Mononuclear cell (primary cell): ENCODE data around the gene RASA4. TPM values are rescaled to one million over a fixed set of nuclear protein-coding genes. Genes with fewer than 3 reads are reported as not detected.
"Not testable (repeated sequence)": the region's sequence is repeated elsewhere in the genome, so short reads cannot be mapped to it uniquely, and the experiment has no call there.

ENCODE experiments used
- H3K27me3 ChIP-seq: 2 replicates; pipeline ENCODE4 v1.6.0; 2011; ENCODE audit warnings: low read length, control low read depth; ENCODE audit not compliant: insufficient read depth
- H3K4me1 ChIP-seq: 2 replicates; pipeline ENCODE4 v1.5.1; 2011; ENCODE audit warnings: mild to moderate bottlenecking, low read length, control low read depth; ENCODE audit not compliant: insufficient read depth
- H3K4me3 ChIP-seq: 2 replicates; pipeline ENCODE4 v1.5.1; 2011; ENCODE audit warnings: mild to moderate bottlenecking, low read length, moderate library complexity
- H3K9me3 ChIP-seq: 2 replicates; pipeline ENCODE4 v1.5.1; 2011; ENCODE audit warnings: low read depth, mild to moderate bottlenecking, control low read depth, low read length
- total RNA-seq: library from RNA; depleted of rRNA; stranded (reverse); fragments of >200 nt; gene quantifications from one replicate; pipeline ENCODE4 v1.2.3, GENCODE V29; 2012

The RASA4 gene
- total RNA-seq, 1 donor = 52.6 TPM

DNA sequence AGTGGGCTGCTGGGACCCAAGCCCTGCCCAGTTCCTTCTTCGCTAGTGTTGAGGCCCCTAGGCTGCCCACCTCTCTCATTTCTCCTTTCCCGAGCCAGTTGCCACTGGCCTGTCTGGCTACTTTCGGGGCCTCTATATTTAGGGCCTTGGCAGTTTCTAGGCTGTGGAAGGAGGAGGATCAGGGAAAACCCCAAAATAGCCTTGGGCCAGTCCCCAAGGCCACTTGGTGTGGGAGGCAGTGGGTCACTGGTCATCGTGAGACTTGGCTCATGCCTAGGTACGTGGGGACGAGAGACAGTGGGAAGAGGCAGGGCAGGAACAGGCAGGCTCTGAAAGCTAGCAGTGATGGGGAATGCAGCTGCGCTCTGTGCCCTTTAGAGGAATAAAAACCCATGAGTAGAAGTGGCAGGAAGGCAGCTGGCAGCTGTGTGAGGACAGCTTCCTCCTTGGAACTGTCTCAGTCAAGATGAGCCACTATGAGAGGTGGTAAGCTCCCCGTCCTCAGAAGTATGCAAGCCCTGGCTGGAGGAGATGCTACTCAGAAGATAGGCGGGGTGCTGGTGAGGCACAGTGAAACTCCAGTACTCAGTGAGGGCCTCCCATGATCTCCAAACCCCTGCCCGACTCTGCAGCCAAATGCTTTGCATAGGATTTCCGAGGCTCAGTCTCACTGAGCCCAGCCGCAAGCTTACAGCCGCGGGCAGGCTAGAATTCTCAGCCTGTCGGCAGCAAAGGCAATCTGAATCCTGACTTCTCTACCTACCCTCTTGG lies 2.8 kb downstream of the RASA4 start:
- H3K9me3 ChIP-seq, H3K27me3 ChIP-seq, H3K4me3 ChIP-seq: not testable (repeated sequence)
- H3K4me1 ChIP-seq = peaks cover 13% of the 10 kb centered on the region

DNA sequence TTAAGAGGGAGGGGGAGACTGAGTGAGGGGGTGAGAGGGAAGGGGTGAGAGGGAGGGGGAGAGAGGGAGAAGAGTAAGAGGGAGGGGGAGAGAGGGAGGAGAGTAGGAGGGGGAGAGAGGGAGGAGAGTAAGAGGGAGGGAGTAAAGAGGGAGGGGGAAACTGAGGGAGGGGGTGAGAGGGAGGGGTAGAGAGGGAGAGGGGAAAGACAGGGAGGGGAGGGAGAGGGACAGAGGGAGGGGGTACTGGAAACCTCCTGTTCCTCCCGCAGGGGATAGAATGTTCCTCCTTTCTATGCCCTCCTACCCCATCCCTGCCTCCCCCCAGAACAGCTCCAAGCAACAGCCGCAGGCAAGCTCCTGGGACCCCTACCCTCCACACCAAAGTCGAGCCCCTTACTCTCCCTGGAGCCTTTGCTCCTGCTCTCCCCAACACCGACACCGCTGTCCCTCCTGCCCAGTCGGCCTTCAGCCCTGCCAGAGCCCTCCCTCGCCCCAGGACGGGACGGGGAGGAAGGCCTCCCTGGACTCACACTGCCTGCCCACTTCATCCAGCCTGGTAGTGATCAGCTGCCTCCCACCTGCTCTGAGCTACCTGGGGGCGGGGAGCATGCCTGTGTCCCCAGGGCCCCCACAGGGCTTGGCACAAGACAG lies 4.8 kb downstream of the RASA4 start:
- not testable (repeated sequence) for H3K4me3 ChIP-seq, H3K9me3 ChIP-seq

DNA sequence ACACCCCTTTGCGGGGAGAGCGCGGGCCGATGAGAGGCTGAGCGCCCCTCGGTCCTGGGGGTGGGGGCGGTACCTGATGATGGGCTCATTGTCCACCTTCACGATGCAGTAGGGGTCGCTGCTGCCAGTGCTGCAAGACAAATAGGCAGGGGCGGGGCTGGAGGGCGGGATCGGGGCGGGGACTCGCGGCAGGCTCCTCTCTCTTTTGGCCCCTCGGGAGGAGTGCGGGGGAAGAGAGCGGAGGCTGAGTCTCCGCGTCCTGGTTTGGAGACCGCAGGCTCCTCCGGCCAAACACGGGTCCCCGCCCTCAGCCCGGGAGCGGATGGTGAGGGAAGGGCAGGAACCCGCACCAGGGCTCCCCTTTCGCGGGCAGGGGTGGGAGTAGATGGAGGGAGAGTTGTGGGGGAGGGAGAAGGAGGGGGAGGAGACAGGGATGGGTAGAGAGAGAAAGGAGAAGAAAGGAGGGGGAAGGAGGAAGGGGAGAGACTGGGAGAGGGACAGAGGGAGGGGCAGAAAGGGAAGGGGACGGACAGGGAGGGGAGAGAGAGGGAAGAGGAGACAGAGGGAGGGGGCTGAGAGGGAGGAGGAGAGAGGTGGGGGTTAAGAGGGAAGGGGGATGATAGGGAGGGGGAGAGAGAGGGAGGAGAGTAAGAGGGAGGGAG lies 5.4 kb downstream of the RASA4 start:
- not testable (repeated sequence) for H3K27me3 ChIP-seq, H3K4me3 ChIP-seq, H3K4me1 ChIP-seq

More for the DNA sequence above, 4.8 kb downstream of the RASA4 start:
- H3K4me1 ChIP-seq, H3K27me3 ChIP-seq: not testable (repeated sequence)

DNA sequence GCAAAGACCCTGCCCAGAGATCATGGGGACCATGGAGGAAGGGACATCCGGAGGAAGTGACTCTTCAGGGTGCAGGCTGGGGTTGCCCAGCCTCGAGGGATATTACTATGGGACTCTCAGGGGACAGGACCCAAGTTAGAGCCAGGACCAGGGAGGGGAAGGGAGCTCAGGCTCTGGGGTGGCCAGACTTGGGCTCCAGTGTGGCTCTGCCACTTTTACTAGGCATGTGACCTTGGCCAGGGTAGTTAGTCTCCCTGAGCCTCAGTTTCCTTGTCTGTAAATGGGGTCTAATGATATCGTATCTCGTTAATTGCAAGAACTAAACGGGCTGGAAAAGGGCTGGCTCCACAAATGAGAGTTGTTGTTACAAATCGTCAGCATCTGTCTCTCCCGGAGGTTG lies 6.1 kb downstream of the RASA4 start:
- H3K4me1 ChIP-seq, H3K9me3 ChIP-seq, H3K4me3 ChIP-seq, H3K27me3 ChIP-seq: not testable (repeated sequence)

More for the DNA sequence above, 5.4 kb downstream of the RASA4 start:
- H3K9me3 ChIP-seq = not testable (repeated sequence)

DNA sequence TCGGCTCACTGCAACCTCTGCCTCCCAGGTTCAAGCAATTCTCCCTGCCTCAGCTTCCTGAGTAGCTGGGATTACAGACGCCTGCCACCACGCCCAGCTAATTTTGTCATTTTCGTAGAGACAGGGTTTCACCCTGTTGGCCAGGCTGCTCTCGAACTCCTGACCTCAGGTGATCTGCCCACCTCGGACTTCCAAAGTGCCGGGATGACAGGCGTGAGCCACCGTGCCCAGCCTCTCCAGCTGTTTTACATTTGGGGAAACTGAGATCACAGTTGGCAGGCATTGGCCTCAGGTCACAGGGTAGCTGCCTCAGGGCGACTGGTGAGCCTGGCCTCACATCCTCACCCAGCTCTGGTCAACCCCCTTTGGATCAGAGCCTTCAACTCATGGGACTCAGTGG lies 6.8 kb downstream of the RASA4 start:
- not testable (repeated sequence) for H3K9me3 ChIP-seq, H3K27me3 ChIP-seq, H3K4me3 ChIP-seq, H3K4me1 ChIP-seq

DNA sequence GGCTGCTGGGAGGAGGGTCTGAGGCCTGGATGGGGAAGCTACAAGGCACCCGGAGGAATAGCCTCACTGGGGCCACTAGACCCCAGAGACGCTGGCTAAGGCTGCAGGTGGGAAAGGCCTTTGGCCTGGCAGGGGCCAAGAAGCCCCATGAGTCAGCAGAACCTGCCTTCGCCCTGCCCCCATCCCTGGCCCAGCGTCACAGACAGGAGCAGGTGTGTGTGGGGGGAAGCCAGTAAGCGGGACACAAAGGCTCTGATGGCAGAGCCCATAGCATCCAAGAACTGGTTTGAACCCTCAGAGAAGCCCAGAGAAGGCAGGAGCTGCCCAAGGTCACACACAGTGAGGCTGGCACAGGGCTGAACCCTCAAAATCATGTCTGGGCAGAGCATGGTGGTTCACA lies 9.7 kb downstream of the RASA4 start:
- not testable (repeated sequence) for H3K4me1 ChIP-seq, H3K4me3 ChIP-seq, H3K27me3 ChIP-seq, H3K9me3 ChIP-seq

DNA sequence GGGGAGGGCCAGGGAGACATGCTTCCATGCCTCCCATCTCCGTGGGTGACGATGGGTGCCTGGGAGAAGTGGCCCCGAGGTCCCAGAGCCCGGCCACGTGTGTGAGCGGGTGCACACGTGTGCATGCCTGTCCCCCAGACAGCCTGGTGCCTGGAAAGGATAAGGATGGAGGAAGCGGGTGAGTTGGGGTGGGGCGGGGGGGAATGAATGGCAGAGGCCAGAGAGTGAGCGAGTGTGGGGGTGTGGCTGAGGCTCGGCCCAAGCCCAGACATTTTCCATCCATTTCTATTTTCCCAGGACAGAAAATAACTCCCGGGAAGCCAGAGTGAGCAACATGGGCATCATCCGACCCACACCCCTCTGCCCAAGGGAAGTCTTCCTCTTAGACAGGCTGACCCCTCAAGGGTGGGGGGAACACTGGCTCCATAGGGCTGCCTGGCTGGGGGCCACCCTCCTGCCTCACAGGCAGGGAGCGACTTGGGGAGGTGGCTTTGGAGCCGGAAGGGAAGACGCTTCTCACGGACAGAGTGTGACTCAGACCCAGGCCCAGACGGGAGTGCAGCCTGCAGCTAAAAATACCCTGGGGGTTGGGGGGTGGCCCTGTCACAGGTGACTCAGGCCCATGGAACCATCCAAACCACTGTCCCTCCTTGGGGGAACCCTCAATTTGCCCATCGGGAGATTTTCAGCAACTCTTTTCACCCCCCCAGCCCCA lies 12.0 kb downstream of the RASA4 start:
- not testable (repeated sequence) for H3K4me3 ChIP-seq, H3K9me3 ChIP-seq, H3K27me3 ChIP-seq, H3K4me1 ChIP-seq

DNA sequence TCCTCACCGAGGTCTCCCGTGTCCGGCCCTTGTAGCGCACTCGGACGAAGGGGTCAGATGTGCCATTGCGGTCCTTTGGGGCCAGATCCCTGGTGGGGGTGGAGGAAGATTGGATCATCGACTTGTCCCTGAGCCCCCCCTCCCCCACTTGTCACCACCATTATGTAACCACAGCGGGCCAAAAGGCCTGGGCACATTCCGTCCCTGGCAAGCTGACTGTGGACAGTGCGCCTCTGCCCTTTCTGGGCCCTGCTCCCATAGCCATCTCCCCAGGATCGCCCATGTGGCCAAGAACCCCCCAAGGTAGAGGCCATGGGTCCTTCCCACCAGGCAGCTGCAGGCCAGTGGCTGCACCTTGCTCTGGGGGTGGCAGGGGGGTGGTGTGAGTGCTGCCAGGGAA lies 14.2 kb downstream of the RASA4 start:
- H3K27me3 ChIP-seq, H3K9me3 ChIP-seq, H3K4me1 ChIP-seq, H3K4me3 ChIP-seq: not testable (repeated sequence)

DNA sequence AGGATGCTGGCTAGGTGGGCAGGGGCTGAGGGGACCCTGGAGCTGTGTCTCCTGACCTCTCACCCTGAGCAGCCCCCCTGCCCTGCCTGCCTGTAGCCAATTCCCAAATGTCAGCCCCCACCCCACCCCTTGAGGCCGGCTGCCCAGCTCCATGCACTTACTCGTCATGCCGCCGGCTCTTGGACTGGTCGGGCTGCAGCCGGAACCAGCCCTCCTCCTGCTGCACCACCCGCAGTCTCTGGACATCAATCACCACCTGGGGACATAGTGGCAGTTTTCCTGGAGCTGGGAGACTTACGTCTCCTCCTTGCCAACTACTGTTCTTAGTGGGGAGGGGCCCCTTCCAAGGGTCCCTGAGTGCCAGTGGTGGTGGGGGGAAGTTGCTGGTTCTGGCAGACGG lies 16.9 kb downstream of the RASA4 start:
- not testable (repeated sequence) for H3K27me3 ChIP-seq, H3K9me3 ChIP-seq, H3K4me3 ChIP-seq, H3K4me1 ChIP-seq

DNA sequence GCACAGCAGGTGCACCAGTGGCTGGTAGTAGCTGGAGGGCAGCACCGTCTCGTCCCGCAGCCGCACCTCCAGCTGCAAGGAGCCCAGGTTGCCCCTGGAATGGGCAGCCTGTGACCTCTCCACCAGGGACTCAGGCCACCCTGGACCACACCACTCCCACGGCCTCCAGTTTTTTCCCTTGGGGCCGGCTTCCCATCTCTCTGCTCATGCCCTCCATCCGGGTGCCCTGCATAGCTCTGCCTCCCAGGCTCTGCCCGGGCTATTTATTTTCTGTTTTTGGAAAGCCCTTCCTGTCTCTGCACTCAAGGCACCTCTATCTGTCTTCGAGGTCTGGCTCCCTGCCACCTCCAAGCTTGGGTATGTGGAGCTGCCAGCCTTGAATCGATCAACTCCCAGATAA lies 20.5 kb downstream of the RASA4 start:
- not testable (repeated sequence) for H3K4me3 ChIP-seq, H3K4me1 ChIP-seq, H3K9me3 ChIP-seq

DNA sequence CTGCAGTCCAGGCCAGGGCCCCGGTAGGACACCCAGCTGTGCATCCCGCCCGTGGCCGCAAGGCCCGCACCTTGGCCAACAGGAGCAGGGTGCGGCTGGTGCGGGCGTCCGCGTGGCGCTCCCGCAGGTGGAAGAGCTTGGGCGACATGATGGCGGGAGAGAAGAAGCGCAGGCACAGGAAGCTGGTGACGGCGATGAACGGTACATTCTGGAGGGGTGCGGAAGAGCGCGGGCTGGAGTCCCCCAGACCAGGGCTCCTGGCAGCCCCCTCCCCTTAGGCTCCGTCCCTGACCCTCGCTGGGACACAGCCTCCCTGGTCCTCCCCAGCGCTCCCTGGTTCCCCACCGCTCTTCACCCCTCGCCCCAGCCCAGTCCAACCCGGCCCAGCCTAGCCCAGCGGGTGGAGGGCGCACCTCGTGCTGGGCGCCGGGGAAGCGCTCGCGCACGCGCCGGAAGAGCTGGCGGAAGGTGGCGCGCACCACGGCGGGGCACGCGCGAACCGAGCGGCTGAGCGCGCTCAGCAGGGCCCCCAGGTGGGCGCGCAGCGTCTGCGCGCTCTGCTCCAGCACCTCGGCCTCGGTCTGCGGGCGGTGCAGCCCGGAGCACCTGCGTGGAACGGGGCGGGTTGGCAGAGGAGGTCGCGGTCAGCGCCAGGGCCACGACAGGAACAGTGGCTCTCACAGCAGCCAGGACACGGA lies 22.8 kb downstream of the RASA4 start:
- not testable (repeated sequence) for H3K4me1 ChIP-seq, H3K27me3 ChIP-seq, H3K4me3 ChIP-seq, H3K9me3 ChIP-seq

More for the DNA sequence above, 20.5 kb downstream of the RASA4 start:
- not testable (repeated sequence) for H3K27me3 ChIP-seq

DNA sequence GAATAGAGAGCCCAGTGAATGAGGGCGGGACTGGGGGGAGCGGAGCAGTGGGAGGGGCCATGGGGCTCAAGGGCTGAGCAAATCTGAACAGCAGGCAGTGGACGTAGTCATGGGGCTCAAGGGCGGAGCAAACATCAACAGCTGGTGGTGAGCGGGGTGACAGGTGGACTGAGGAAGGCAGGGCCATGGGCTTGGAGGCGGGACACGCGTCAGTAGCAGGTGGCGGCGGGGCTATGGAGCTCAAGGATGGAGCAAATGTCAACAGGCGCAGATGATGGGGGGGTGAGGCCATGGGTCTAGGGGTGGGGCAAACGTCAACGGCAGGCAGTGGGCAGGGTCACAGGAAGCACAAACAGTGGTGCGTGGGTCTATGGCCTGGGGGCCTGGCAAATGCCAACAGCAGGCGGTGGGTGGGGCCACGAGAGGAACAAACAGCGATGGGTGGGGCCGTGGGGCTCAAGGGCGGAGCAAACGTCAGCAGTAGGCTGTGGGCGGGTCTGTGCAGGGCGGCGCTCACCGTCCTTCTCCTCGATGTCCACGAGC lies 24.0 kb downstream of the RASA4 start:
- H3K4me1 ChIP-seq, H3K4me3 ChIP-seq, H3K9me3 ChIP-seq, H3K27me3 ChIP-seq: not testable (repeated sequence)

DNA sequence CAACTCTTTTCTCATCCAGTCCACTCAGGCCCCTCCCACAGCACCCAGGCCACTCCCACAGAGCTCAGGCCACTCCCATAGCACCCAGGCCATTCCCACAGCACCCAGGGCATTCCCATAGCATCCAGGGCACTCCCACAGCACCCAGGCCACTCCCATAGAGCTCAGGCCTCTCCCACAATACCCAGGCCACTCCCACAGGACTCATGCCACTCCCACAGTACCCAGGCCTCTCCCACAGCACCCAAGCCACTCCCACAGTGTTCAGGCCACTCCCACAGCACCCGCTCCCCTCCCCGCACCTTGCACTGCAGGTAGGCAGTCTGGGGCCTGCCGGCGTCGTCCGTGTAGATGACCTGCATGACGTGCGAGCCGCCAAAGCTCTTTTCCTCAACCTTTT lies 26.7 kb downstream of the RASA4 start:
- not testable (repeated sequence) for H3K4me1 ChIP-seq, H3K27me3 ChIP-seq, H3K9me3 ChIP-seq, H3K4me3 ChIP-seq

DNA sequence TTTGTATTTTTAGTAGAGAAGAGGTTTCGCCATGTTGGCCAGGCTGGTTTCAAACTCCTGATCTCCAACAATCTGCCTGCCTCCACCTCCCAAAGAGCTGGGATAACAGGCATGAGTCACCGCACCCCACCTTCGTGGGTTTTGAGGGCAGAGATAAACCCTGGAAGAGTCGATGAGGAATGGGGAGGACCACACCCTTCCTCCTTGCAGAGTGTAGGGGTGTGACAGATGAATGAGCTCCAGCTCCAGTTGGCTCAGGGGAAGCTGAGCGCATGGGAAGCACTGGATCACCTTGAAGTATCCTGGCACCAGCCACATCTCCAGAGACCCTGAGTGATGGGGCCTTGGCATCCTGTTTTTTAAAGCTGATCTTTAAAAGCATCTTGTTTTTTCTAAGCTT lies 33.1 kb downstream of the RASA4 start:
- not testable (repeated sequence) for H3K4me3 ChIP-seq, H3K27me3 ChIP-seq, H3K4me1 ChIP-seq, H3K9me3 ChIP-seq

DNA sequence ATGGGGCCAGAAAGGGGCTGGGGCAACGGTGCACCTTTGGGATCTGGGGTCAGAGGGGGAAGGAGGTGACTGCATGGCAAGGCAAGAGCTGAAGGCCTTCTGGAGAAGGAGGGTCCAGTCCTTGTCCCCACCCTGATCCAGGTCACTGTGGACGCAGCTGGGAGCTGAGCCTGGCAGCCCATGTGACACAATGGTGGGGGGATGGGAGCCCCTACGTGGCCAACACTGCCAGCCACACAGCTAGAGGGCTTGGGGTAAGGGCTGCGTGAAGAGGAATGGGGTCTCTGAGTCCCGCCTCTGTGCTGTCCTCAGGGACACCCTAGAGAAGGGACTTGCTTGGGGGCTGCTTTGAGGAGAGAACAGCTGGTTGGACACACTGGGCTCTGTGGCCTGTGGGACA lies 34.8 kb downstream of the RASA4 start:
- H3K27me3 ChIP-seq, H3K4me3 ChIP-seq, H3K9me3 ChIP-seq, H3K4me1 ChIP-seq: not testable (repeated sequence)
